OCI-LY3 (cell line): Measurements from ENCODE around the gene PCNX2.

ENCODE experiments used
- H2AFZ ChIP-seq: fragments of 200-600, 300-600 bp; shearing (Covaris generic); 2 replicates; pipeline ENCODE4 v1.6.0; 2014; ENCODE audit warnings: antibody characterized with exemption, low read depth, low read length
- H3K27ac ChIP-seq: fragments of 200-600, 300-600 bp; sonication (generic); 2 replicates; pipeline ENCODE4 v1.5.1; 2014; ENCODE audit warnings: mild to moderate bottlenecking, low read length, moderate library complexity, mixed read lengths
- H3K27me3 ChIP-seq: fragments of 200-600, 300-600 bp; sonication (generic); 2 replicates; pipeline ENCODE4 v1.6.1; 2014; ENCODE audit warnings: low read depth, low read length, mixed read lengths
- H3K36me3 ChIP-seq: fragments of 200-600, 300-600 bp; sonication (generic); replicated peaks from 2 replicates; pipeline ENCODE3; 2014; ENCODE audit warnings: low read depth, low read length, mixed read lengths
- H3K4me1 ChIP-seq: fragments of 300-600, 200-600 bp; sonication (generic); 2 replicates; pipeline ENCODE4 v1.6.1; 2014; ENCODE audit warnings: low read length, mixed read lengths
- H3K4me2 ChIP-seq: fragments of 200-600, 300-600 bp; sonication (generic); 2 replicates; pipeline ENCODE4 v1.6.1; 2014; ENCODE audit warnings: low read length, mixed read lengths
- H3K4me3 ChIP-seq: fragments of 300-600, 200-600 bp; sonication (generic); 2 replicates; pipeline ENCODE4 v1.5.1; 2014; ENCODE audit warnings: antibody characterized with exemption, mild to moderate bottlenecking, low read length, moderate library complexity
- H3K79me2 ChIP-seq: fragments of 300-600, 200-600 bp; shearing (Covaris generic); 2 replicates; pipeline ENCODE4 v1.6.1; 2014; ENCODE audit warnings: mild to moderate bottlenecking, low read length, mixed read lengths
- H3K9ac ChIP-seq: fragments of 300-600, 200-600 bp; shearing (Covaris generic); 2 replicates; pipeline ENCODE4 v1.6.0; 2014; ENCODE audit warnings: mild to moderate bottlenecking, low read length, moderate library complexity
- H3K9me3 ChIP-seq: fragments of 200-600, 300-600 bp; shearing (Covaris generic); 2 replicates; pipeline ENCODE4 v1.6.1; 2014; ENCODE audit warnings: low read length, mixed read lengths; ENCODE audit not compliant: insufficient read depth
- H4K20me1 ChIP-seq: fragments of 200-600, 300-600 bp; sonication (generic); 2 replicates; pipeline ENCODE4 v1.6.1; 2016; ENCODE audit warnings: low read length, mixed read lengths; ENCODE audit not compliant: insufficient read depth
- CTCF ChIP-seq: fragments of 200-600, 300-600 bp; sonication (generic); IDR thresholded peaks from 2 replicates; pipeline ENCODE4 v1.5.1; 2014; ENCODE audit warnings: antibody characterized with exemption, low read length, low read depth
- EZH2phosphoT487 ChIP-seq: fragments of 200-600 bp; shearing (Covaris generic); IDR thresholded peaks from 2 replicates; pipeline ENCODE4 v1.6.1; 2018; ENCODE audit warnings: antibody characterized with exemption, mixed run types, low read depth

PCNX2 gene

GRCh38 chr1:233114159-233114558, 181.4 kb downstream of the PCNX2 start:
- no peak overlapping the region for H3K9ac ChIP-seq
- H3K4me1 ChIP-seq: no peaks in the 10 kb centered on the region

GRCh38 chr1:233113009-233113879, 182.3 kb downstream of the PCNX2 start:
- Histone ChIP-seq H3K79me2 (no peaks in the 10 kb centered on the region), H3K9me3 (no peaks in the 10 kb centered on the region), H3K9ac (no peak overlapping the region), H3K27me3 (no peaks in the 10 kb centered on the region), H4K20me1 (no peaks in the 10 kb centered on the region), H3K4me2 (no peak overlapping the region), H2AFZ (no peak overlapping the region), H3K27ac (no peak overlapping the region), H3K4me3 (no peak overlapping the region), H3K36me3 (no peaks in the 10 kb centered on the region), H3K4me1 (no peaks in the 10 kb centered on the region)
- TF ChIP-seq EZH2phosphoT487 (no peak), CTCF (no peak)

More at GRCh38 chr1:233114159-233114558, 181.4 kb downstream of the PCNX2 start:
- Histone ChIP-seq H3K9me3 (no peaks in the 10 kb centered on the region), H3K4me3 (no peak overlapping the region), H4K20me1 (no peaks in the 10 kb centered on the region), H3K27me3 (no peaks in the 10 kb centered on the region), H2AFZ (no peak overlapping the region), H3K27ac (no peak overlapping the region), H3K36me3 (no peaks in the 10 kb centered on the region), H3K79me2 (no peaks in the 10 kb centered on the region), H3K4me2 (no peak overlapping the region)
- TF ChIP-seq CTCF: no peak
- no peak for TF ChIP-seq EZH2phosphoT487

GRCh38 chr1:233112186-233113008, 183.1 kb downstream of the PCNX2 start:
- TF ChIP-seq EZH2phosphoT487: no peak
- no peak for TF ChIP-seq CTCF
- H4K20me1 ChIP-seq: no peaks in the 10 kb centered on the region
- H3K9me3 ChIP-seq: no peaks in the 10 kb centered on the region
- H3K9ac ChIP-seq: no peak overlapping the region
- no peak overlapping the region for H3K4me2 ChIP-seq
- H3K36me3 ChIP-seq: no peaks in the 10 kb centered on the region
- H3K4me1 ChIP-seq: no peaks in the 10 kb centered on the region
- no peak overlapping the region for H3K27ac ChIP-seq
- no peak overlapping the region for H2AFZ ChIP-seq
- no peaks in the 10 kb centered on the region for H3K79me2 ChIP-seq
- H3K27me3 ChIP-seq: no peaks in the 10 kb centered on the region
- H3K4me3 ChIP-seq: no peak overlapping the region

GRCh38 chr1:233111731-233112130, 183.8 kb downstream of the PCNX2 start:
- Histone ChIP-seq H3K4me2 (no peak overlapping the region), H4K20me1 (no peaks in the 10 kb centered on the region), H3K79me2 (no peaks in the 10 kb centered on the region), H3K4me1 (no peaks in the 10 kb centered on the region), H3K9me3 (no peaks in the 10 kb centered on the region), H3K4me3 (no peak overlapping the region), H3K27me3 (no peaks in the 10 kb centered on the region), H2AFZ (no peak overlapping the region), H3K27ac (no peak overlapping the region), H3K36me3 (no peaks in the 10 kb centered on the region), H3K9ac (no peak overlapping the region)
- no peak for TF ChIP-seq CTCF
- TF ChIP-seq EZH2phosphoT487: no peak
